Upper lobe of left lung (tissue), 6 donors: ENCODE data around the gene PANX2. TPM values are rescaled to one million over a fixed set of nuclear protein-coding genes. Genes with fewer than 3 reads are reported as not detected.
"Not testable (repeated sequence)": the region's sequence is repeated elsewhere in the genome, so short reads cannot be mapped to it uniquely, and the experiment has no call there.

Experiments
- ATAC-seq, 2 donors: fragments of 200-7000 bp; cut with Tn5 transposase; one replicate each; pipeline ENCODE4 v1.9.1; 2022; ENCODE audit warnings: mild to moderate bottlenecking in 2 of 2, moderate library complexity in 2 of 2; ENCODE audit not compliant: low FRiP score in 2 of 2
- DNase-seq, 2 donors: peaks; one replicate each; pipeline ENCODE4 v3.0.0-alpha.2; 2019 to 2020
- H3K27ac ChIP-seq, 4 donors: fragments of 200-600 bp; sonication (generic); one replicate each; pipeline ENCODE4 v1.5.1; 2016 to 2019
- H3K27me3 ChIP-seq, 4 donors: fragments of 200-600 bp; sonication (generic); one replicate each; pipeline ENCODE4 v1.5.1; 2017 to 2019
- H3K36me3 ChIP-seq, 4 donors: fragments of 200-600 bp; sonication (generic); one replicate each; pipeline ENCODE4 v1.5.1; 2016 to 2019
- H3K4me1 ChIP-seq, 4 donors: fragments of 200-600 bp; sonication (generic); one replicate each; pipeline ENCODE4 v1.5.1; 2018 to 2019
- H3K4me3 ChIP-seq, 4 donors: fragments of 200-600 bp; sonication (generic); one replicate each; pipeline ENCODE4 v1.5.1; 2017 to 2019; ENCODE audit warnings: mild to moderate bottlenecking in 2 of 4, moderate library complexity in 1 of 4
- H3K9me3 ChIP-seq, 4 donors: fragments of 200-600 bp; sonication (generic); one replicate each; pipeline ENCODE4 v1.5.1; 2018 to 2019
- EP300 ChIP-seq, 4 donors: sonication (generic); formaldehyde crosslinking; IDR thresholded peaks; one replicate each; pipeline ENCODE4 v1.5.1; 2017; ENCODE audit warnings: antibody characterized with exemption in 4 of 4, control low read depth in 2 of 4
- POLR2A ChIP-seq, 4 donors: fragments of 450-650 bp; IDR thresholded peaks; one replicate each; pipeline ENCODE4 v1.5.1; 2016 to 2017; ENCODE audit warnings: antibody characterized with exemption in 4 of 4, mild to moderate bottlenecking in 2 of 4
- POLR2AphosphoS5 ChIP-seq, 2 donors: sonication (generic); formaldehyde crosslinking; IDR thresholded peaks; one replicate each; pipeline ENCODE4 v1.5.1; 2017; ENCODE audit warnings: antibody characterized with exemption in 2 of 2
- WGBS, 2 donors: methylation state at CpG; one replicate each; pipeline ENCODE4 v1.1.5; 2017 to 2018; 5-methylcytosine and 5-hydroxymethylcytosine counted together
- total RNA-seq, 6 donors: library from RNA; depleted of rRNA in 4 of 6; stranded (reverse); fragments of >200 nt in 4 of 6; gene quantifications; one replicate each; pipeline versions ENCODE4 v1.1.0 to v1.2.1, GENCODE V29; 2016 to 2021
- TF ChIP-seq, protein P1 (sequence below), 6 experiments: fragments of 450-650 bp in 4 of 6; fragments of 200-600 bp in 2 of 6; sonication (generic) in 2 of 6; IDR thresholded peaks; one replicate each; pipeline ENCODE4 v1.5.1; 2016 to 2019; ENCODE audit warnings: antibody characterized with exemption in 6 of 6
- donor health status: DM: no; HTN: no; CAD: no; lungs with moderate emphysema.
- donor health status: DM: no; HTN: yes; CAD: no; lungs with severe emphysema.

PANX2 gene
- total RNA-seq, 6 donors from 2014 or later, result 1.9 to 16.8 (median 7.1) TPM

DNA sequence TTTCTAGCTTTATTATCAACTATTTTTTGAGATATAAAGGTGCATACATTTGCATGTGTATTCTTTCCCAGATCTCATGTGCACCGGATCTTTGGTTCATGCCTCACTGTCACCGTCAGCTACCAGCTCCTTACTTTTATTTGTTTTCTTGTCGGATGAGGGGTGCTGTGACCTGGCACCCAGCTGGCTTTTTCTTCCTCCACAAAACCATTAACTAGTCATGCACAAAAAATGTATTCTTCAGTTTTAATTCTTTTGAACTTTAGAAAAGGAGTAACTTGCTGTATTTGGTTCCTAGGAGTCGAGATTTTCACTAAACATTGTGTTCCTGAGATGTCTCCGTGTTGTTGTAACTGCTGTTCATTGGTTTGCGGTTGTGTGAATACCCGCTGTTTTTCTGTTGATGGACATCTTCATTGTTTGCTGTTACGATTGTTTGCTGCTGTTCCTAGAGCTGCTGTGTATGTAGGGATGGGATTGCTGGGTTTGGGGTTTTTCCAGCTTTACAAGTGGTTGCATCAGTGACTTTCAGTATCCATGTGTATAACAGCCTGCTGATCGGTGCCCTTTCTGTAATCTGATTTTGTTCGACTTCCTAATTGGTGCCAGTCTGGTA lies 41.3 kb upstream of the PANX2 start:
- ATAC-seq (no peak), DNase-seq (no peak)
- Histone ChIP-seq H3K36me3 (no peaks in the 10 kb centered on the region), H3K4me1 (no peaks in the 10 kb centered on the region), H3K4me3 (no peak overlapping the region), H3K27ac (no peak overlapping the region), H3K9me3 (no peaks in the 10 kb centered on the region), H3K27me3 (no peaks in the 10 kb centered on the region)
- 85% methylated on average over 10 of the region's 10 CpGs for WGBS, 2 donors
- no peak for TF ChIP-seq POLR2A (IDR thresholded peaks at IDR 0.05)
- TF ChIP-seq EP300 (IDR thresholded peaks at IDR 0.05), result no peak
- TF ChIP-seq POLR2AphosphoS5 (IDR thresholded peaks at IDR 0.05), result no peak

DNA sequence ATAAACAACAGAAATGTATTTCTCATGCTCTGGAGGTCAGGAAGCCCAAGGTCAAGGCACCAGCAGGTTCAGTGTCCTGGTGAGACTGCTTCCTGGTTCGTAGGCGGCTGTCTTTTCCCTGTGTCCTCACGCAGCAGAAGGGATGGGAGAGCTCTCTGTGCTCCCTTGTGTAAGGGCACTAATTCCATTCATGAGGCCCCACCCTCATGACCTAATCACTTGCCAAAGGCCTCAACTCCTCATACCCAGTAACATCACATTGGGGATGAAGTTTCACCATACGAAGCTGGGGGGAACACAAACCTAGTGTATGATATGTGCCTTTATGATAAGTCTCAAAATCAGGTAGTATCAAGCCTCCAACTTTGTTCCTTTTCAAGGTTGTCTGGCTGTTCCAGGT lies 38.6 kb upstream of the PANX2 start:
- Histone ChIP-seq H3K9me3 (no peaks in the 10 kb centered on the region), H3K4me3 (no peak overlapping the region), H3K27me3 (no peaks in the 10 kb centered on the region), H3K36me3 (no peaks in the 10 kb centered on the region), H3K4me1 (peaks cover 0 to 3% (median 0%) of the 10 kb centered on the region in 4 donors), H3K27ac (no peak overlapping the region)
- ATAC-seq, result no peak
- WGBS, 2 donors, result 91 to 92% methylated on average over 4 of the region's 4 CpGs
- TF ChIP-seq POLR2A (IDR thresholded peaks at IDR 0.05) (no peak), POLR2AphosphoS5 (IDR thresholded peaks at IDR 0.05) (no peak), EP300 (IDR thresholded peaks at IDR 0.05) (no peak)
- TF ChIP-seq, protein P1, sequence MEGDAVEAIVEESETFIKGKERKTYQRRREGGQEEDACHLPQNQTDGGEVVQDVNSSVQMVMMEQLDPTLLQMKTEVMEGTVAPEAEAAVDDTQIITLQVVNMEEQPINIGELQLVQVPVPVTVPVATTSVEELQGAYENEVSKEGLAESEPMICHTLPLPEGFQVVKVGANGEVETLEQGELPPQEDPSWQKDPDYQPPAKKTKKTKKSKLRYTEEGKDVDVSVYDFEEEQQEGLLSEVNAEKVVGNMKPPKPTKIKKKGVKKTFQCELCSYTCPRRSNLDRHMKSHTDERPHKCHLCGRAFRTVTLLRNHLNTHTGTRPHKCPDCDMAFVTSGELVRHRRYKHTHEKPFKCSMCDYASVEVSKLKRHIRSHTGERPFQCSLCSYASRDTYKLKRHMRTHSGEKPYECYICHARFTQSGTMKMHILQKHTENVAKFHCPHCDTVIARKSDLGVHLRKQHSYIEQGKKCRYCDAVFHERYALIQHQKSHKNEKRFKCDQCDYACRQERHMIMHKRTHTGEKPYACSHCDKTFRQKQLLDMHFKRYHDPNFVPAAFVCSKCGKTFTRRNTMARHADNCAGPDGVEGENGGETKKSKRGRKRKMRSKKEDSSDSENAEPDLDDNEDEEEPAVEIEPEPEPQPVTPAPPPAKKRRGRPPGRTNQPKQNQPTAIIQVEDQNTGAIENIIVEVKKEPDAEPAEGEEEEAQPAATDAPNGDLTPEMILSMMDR (IDR thresholded peaks at IDR 0.05), result no peak
- no peak for DNase-seq

DNA sequence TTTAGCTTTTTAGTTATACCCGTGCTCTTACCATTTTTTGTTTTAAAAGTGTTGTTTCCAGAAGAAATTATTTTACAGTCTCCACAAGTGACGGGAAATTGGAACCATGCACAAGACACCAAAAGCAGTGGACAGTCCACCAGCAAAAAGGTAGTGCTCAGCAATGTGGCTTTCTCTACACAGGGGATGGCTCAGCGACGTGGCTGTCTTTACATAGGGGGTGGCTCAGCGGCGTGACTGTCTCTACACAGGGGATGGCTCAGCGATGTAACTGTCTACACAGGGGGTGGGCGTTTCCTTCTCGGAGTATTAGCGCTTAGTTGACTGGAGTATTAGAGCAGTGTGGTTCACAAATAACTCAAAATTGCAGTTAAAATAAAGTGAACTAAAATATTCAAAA lies 36.0 kb upstream of the PANX2 start:
- DNase-seq (no peak), ATAC-seq (no peak)
- Histone ChIP-seq H3K4me1 (peaks cover 0 to 3% (median 0%) of the 10 kb centered on the region in 4 donors), H3K27ac (no peak overlapping the region), H3K27me3 (no peaks in the 10 kb centered on the region), H3K36me3 (no peaks in the 10 kb centered on the region), H3K4me3 (no peak overlapping the region), H3K9me3 (no peaks in the 10 kb centered on the region)
- no peak for TF ChIP-seq EP300 (IDR thresholded peaks at IDR 0.05)
- TF ChIP-seq POLR2AphosphoS5 (IDR thresholded peaks at IDR 0.05), result no peak
- TF ChIP-seq POLR2A (IDR thresholded peaks at IDR 0.05), result no peak
- TF ChIP-seq, protein P1 (IDR thresholded peaks at IDR 0.05), result no peak
- 86 to 91% methylated on average over 10 of the region's 10 CpGs for WGBS, 2 donors

DNA sequence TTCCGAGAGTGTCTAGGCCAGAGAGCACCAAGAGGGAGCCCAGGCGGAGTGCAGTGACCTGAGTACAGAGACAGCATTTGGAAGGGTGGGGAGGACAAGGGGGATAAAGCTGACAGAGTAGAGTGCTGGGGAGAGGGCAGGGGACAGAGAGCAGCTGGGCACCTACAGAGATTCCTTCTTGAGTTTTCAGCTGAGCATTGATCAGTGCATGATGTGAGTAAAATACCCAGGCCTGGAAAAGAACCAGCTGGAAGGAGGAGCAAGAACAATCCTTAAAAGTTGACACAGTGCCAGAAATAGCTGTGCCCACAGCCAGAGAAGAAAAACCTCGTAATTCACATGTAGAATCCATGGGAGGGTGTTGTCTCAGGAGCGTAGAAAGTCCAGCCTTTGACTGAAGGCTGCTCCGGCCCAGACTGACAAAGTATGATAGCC lies 33.9 kb upstream of the PANX2 start:
- Histone ChIP-seq H3K27me3 (no peaks in the 10 kb centered on the region), H3K9me3 (no peaks in the 10 kb centered on the region), H3K27ac (no peak overlapping the region), H3K36me3 (no peaks in the 10 kb centered on the region), H3K4me3 (no peak overlapping the region), H3K4me1 (peaks cover 0 to 5% (median 1%) of the 10 kb centered on the region in 4 donors)
- DNase-seq (no peak), ATAC-seq (no peak)
- TF ChIP-seq, protein P1 (IDR thresholded peaks at IDR 0.05), result no peak
- 54 to 71% methylated on average over 5 of the region's 5 CpGs for WGBS, 2 donors

DNA sequence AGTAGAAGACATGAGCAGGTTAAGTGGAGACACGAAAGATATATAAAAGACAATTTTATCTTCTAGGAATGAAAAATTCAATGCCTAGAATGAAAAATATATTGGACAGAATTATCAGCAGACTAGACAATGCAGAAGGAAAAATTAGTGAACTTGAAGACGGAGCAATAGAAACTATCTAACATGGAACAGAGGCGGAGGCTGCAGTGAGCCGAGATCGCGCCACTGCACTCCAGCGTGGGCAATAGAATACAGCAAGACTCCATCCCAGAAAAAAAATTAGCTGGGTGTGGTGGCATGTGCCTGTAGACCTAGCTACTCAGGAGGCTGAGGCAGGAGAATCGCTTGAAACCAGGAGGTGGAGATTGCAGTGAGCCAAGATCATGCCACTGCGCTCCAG lies 33.3 kb upstream of the PANX2 start:
- not testable (repeated sequence) for H3K9me3 ChIP-seq, H3K4me3 ChIP-seq, H3K27me3 ChIP-seq, H3K36me3 ChIP-seq, ATAC-seq, H3K27ac ChIP-seq, DNase-seq
- 95% methylated on average over 9 of the region's 9 CpGs for WGBS, 2 donors
- peaks cover 0 to 11% (median 4%) of the 10 kb centered on the region in 4 donors for H3K4me1 ChIP-seq

DNA sequence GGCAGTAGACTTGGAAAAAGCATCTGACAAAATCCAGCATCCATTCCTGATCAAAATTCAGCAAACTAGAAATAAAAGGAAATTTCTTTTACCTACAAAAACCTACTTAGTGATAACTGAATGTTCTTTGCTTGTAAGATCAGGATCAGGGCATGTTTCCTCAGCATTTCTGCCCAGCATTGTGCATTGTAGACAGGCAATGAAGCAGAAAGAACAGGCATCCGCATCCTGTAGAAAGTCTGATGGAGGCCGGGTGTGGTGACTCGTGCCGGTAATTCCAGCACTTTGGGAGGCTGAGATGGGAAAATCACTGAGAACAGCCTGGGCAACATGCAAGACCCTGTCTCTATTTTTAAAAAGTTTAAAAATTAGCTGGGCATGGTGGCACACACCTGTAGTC lies 32.5 kb upstream of the PANX2 start:
- Histone ChIP-seq H3K4me1 (peaks cover 0 to 12% (median 6%) of the 10 kb centered on the region in 4 donors), H3K4me3 (no peak overlapping the region), H3K27me3 (no peaks in the 10 kb centered on the region), H3K36me3 (no peaks in the 10 kb centered on the region), H3K9me3 (no peaks in the 10 kb centered on the region), H3K27ac (no peak overlapping the region)
- ATAC-seq (no peak), DNase-seq (no peak)
- WGBS, 2 donors, result 93 to 99% methylated on average over 4 of the region's 4 CpGs
- TF ChIP-seq EP300 (IDR thresholded peaks at IDR 0.05), result no peak
- TF ChIP-seq POLR2A (IDR thresholded peaks at IDR 0.05), result no peak
- no peak for TF ChIP-seq POLR2AphosphoS5 (IDR thresholded peaks at IDR 0.05)
- TF ChIP-seq, protein P1 (IDR thresholded peaks at IDR 0.05), result no peak
